SK-N-SH (cell line): ENCODE measurements around the gene SRRD. TPM values are rescaled to one million over a fixed set of nuclear protein-coding genes. Genes with fewer than 3 reads are reported as not detected.

Source experiments
- CTCF ChIA-PET: fragments of 300-600, 350-600 bp; formaldehyde crosslinking; extraction: SDS; loops from one replicate; lab custom pipeline; 2021; lab: Yijun Ruan, JAX
- POLR2A ChIA-PET: fragments of 350-600 bp; sonication (Branson Sonifier 250); formaldehyde crosslinking; extraction: SDS; loops from one replicate; lab custom pipeline; 2020; ENCODE audit warnings: antibody characterized with exemption, inconsistent platforms; lab: Yijun Ruan, JAX
- DNase-seq: peaks from one replicate; pipeline ENCODE4 v3.0.0; 2012
- H2AFZ ChIP-seq: fragments of 200-600 bp; sonication (generic); 2 replicates; pipeline ENCODE4 v1.8.1; 2016; ENCODE audit warnings: antibody characterized with exemption, mild to moderate bottlenecking, low read depth
- H3F3A ChIP-seq: fragments of 200-600 bp; sonication (generic); replicated peaks from 2 replicates; pipeline ENCODE3; 2016; ENCODE audit warnings: antibody characterized with exemption, mild to moderate bottlenecking; ENCODE audit not compliant: insufficient read depth
- H3K27ac ChIP-seq, 2 experiments: fragments of 200-500 bp in 1 of 2; fragments of 200-600 bp in 1 of 2; sonication (Bioruptor generic) in 1 of 2; sonication (generic), shearing (Covaris generic) in 1 of 2; 2 replicates each; pipeline versions ENCODE4 v1.5.1 to v1.6.1; 2014 to 2016; ENCODE audit warnings: low read depth in 2 of 2, inconsistent platforms in 1 of 2, low read length in 1 of 2, mild to moderate bottlenecking in 1 of 2, mixed read lengths in 1 of 2
- H3K27me3 ChIP-seq: fragments of 200-600 bp; sonication (generic), shearing (Covaris generic); 2 replicates; pipeline ENCODE4 v1.6.1; 2016; ENCODE audit warnings: mixed run types; ENCODE audit not compliant: insufficient read depth
- H3K36me3 ChIP-seq, 2 experiments: fragments of 200-500 bp in 1 of 2; fragments of 200-600 bp in 1 of 2; sonication (Bioruptor generic) in 1 of 2; sonication (generic) in 1 of 2; replicated peaks in 1 of 2; 2 replicates each; pipeline versions ENCODE3 to v1.5.1; 2014 to 2016; ENCODE audit warnings: low read length in 1 of 2, mild to moderate bottlenecking in 1 of 2; ENCODE audit not compliant: insufficient read depth in 2 of 2, control insufficient read depth in 1 of 2
- H3K4me1 ChIP-seq, 2 experiments: fragments of 200-500 bp in 1 of 2; fragments of 200-600 bp in 1 of 2; sonication (Bioruptor generic) in 1 of 2; sonication (generic), shearing (Covaris generic) in 1 of 2; 2 replicates each; pipeline versions ENCODE4 v1.5.1 to v1.6.1; 2014 to 2016; ENCODE audit warnings: low read depth in 1 of 2, low read length in 1 of 2, mixed run types in 1 of 2; ENCODE audit not compliant: insufficient read depth in 2 of 2, control insufficient read depth in 1 of 2
- H3K4me2 ChIP-seq: fragments of 200-600 bp; sonication (generic), shearing (Covaris generic); 2 replicates; pipeline ENCODE4 v1.6.1; 2017; ENCODE audit warnings: mixed run types
- H3K4me3 ChIP-seq, 2 experiments: fragments of 200-500 bp in 1 of 2; fragments of 200-600 bp in 1 of 2; sonication (Bioruptor generic) in 1 of 2; sonication (generic), shearing (Covaris generic) in 1 of 2; 2 replicates each; pipeline versions ENCODE4 v1.5.1 to v1.8.1; 2014 to 2016; ENCODE audit warnings: low read depth in 2 of 2, inconsistent platforms in 1 of 2, low read length in 1 of 2, mild to moderate bottlenecking in 1 of 2, mixed read lengths in 1 of 2, moderate library complexity in 1 of 2
- H3K79me2 ChIP-seq: fragments of 200-600 bp; sonication (generic); 2 replicates; pipeline ENCODE4 v1.8.1; 2017; ENCODE audit warnings: mild to moderate bottlenecking; ENCODE audit not compliant: insufficient read depth
- H3K9ac ChIP-seq: fragments of 200-600 bp; sonication (generic); 2 replicates; pipeline ENCODE4 v1.6.1; 2017; ENCODE audit warnings: mixed run types
- H3K9me2 ChIP-seq: fragments of 200-600 bp; sonication (generic); 2 replicates; pipeline ENCODE4 v1.6.1; 2017; ENCODE audit warnings: mixed run types
- H3K9me3 ChIP-seq: fragments of 200-600 bp; sonication (generic); 2 replicates; pipeline ENCODE4 v1.6.1; 2017; ENCODE audit warnings: mixed run types, mild to moderate bottlenecking, moderate library complexity
- H4K20me1 ChIP-seq: fragments of 200-600 bp; sonication (generic); 2 replicates; pipeline ENCODE4 v1.6.1; 2017; ENCODE audit warnings: mild to moderate bottlenecking, mixed run types; ENCODE audit not compliant: insufficient read depth
- CHD2 ChIP-seq: fragments of 150-350 bp; IDR thresholded peaks from 2 replicates; pipeline ENCODE4 v1.6.1; 2018; ENCODE audit warnings: low read length; ENCODE audit not compliant: partially characterized antibody
- ELF1 ChIP-seq: IDR thresholded peaks from 2 replicates; pipeline ENCODE4 v1.4.0; 2012
- EZH2phosphoT487 ChIP-seq: fragments of 200-600 bp; sonication (generic); IDR thresholded peaks from 2 replicates; pipeline ENCODE4 v1.6.1; 2017; ENCODE audit warnings: low read depth, mixed run types, mild to moderate bottlenecking, antibody characterized with exemption, moderate library complexity, borderline replicate concordance
- FOSL2 ChIP-seq: IDR thresholded peaks from 2 replicates; pipeline ENCODE4 v1.4.0; 2012; ENCODE audit warnings: low read depth, mild to moderate bottlenecking, moderate library complexity, borderline replicate concordance
- FOXJ3 ChIP-seq: sonication (generic); formaldehyde crosslinking; IDR thresholded peaks from 2 replicates; pipeline ENCODE4 v1.5.1; 2020; ENCODE audit warnings: mild to moderate bottlenecking, missing genetic modification reagents
- GATA2 ChIP-seq: sonication (generic); formaldehyde crosslinking; IDR thresholded peaks from 2 replicates; pipeline ENCODE4 v1.5.0; 2020; ENCODE audit warnings: mild to moderate bottlenecking, missing genetic modification reagents
- IRF3 ChIP-seq: fragments of 150-350 bp; IDR thresholded peaks from 2 replicates; pipeline ENCODE4 v1.6.1; 2016; ENCODE audit warnings: mild to moderate bottlenecking, low read depth, low read length
- MEF2A ChIP-seq: IDR thresholded peaks from 2 replicates; pipeline ENCODE4 v1.4.0; 2012; ENCODE audit warnings: low read depth, borderline replicate concordance
- NFIC ChIP-seq: IDR thresholded peaks from 2 replicates; pipeline ENCODE4 v1.4.0; 2012; ENCODE audit warnings: borderline replicate concordance
- NRF1 ChIP-seq: IDR thresholded peaks from 2 replicates; pipeline ENCODE4 v1.6.1; 2012; ENCODE audit warnings: low read depth, mild to moderate bottlenecking, low read length
- PBX3 ChIP-seq: IDR thresholded peaks from 2 replicates; pipeline ENCODE4; 2012
- POLR2AphosphoS5 ChIP-seq: IDR thresholded peaks from 2 replicates; pipeline ENCODE4 v1.6.1; 2012; ENCODE audit warnings: low read depth, low read length
- RCOR1 ChIP-seq: fragments of 150-350 bp; IDR thresholded peaks from 2 replicates; pipeline ENCODE4 v1.6.1; 2017; ENCODE audit warnings: antibody characterized with exemption, low read length
- RFX5 ChIP-seq: IDR thresholded peaks from 2 replicates; pipeline ENCODE4 v1.6.1; 2012; ENCODE audit warnings: mild to moderate bottlenecking, improper control_type of control experiment, low read length
- RXRA ChIP-seq: IDR thresholded peaks from 2 replicates; pipeline ENCODE4 v1.4.0; 2012; ENCODE audit warnings: low read depth, mild to moderate bottlenecking, borderline replicate concordance
- SIN3A ChIP-seq: IDR thresholded peaks from 2 replicates; pipeline ENCODE4 v1.6.1; 2012; ENCODE audit warnings: low read depth, mild to moderate bottlenecking, low read length, moderate library complexity, borderline replicate concordance
- SMC3 ChIP-seq: IDR thresholded peaks from 2 replicates; pipeline ENCODE4 v1.6.1; 2012; ENCODE audit warnings: low read depth, low read length, improper control_type of control experiment
- TCF12 ChIP-seq: IDR thresholded peaks from 2 replicates; pipeline ENCODE4 v1.4.0; 2012
- USF2 ChIP-seq: fragments of 150-350 bp; IDR thresholded peaks from 2 replicates; pipeline ENCODE4 v1.6.1; 2017; ENCODE audit warnings: antibody characterized with exemption, low read length, low read depth, borderline replicate concordance
- ZBTB33 ChIP-seq: IDR thresholded peaks from 2 replicates; pipeline ENCODE4 v1.4.0; 2012; ENCODE audit warnings: low read depth, borderline replicate concordance
- WGBS: methylation state at CpG from one replicate; pipeline ENCODE4 v1.1.6; 2017; ENCODE audit warnings: low lambda C conversion rate; 5-methylcytosine and 5-hydroxymethylcytosine counted together
- polyA plus RNA-seq, 3 experiments: library from polyadenylated mRNA; depleted of rRNA; stranded (reverse); fragments of >200 nt; gene quantifications; 2 replicates each; pipeline ENCODE4 v1.2.3, GENCODE V29; 2012

The SRRD gene
- polyA plus RNA-seq, 1 of the 3 experiments (the other 2 are of a cell fraction): 12.9 TPM

GRCh38 chr22:26540119-26540518, 56.4 kb downstream of the SRRD start:
- TF ChIP-seq PBX3 (no peak), ZBTB33 (no peak), GATA2 (no peak), IRF3 (no peak), NRF1 (no peak), SIN3A (no peak), NFIC (no peak), TCF12 (no peak), MEF2A (no peak), ELF1 (no peak), CHD2 (no peak), FOXJ3 (no peak)
- H3K4me2 ChIP-seq: no peak overlapping the region
- no peaks in the 10 kb centered on the region for H3K79me2 ChIP-seq
- H3K9ac ChIP-seq: no peak overlapping the region
- ChIA-PET POLR2A (no interaction called here), CTCF (no interaction called here)
- H3K4me3 ChIP-seq: no peak overlapping the region
- 92% methylated on average over 2 of the region's 2 CpGs for WGBS
- no peak for DNase-seq
- no peak overlapping the region for H2AFZ ChIP-seq
- H3K36me3 ChIP-seq: peaks cover 4 to 5% of the 10 kb centered on the region in 2 experiments
- H3K27ac ChIP-seq: no peak overlapping the region
- H3K4me1 ChIP-seq: no peaks in the 10 kb centered on the region
- H4K20me1 ChIP-seq: no peaks in the 10 kb centered on the region
- no peaks in the 10 kb centered on the region for H3K9me2 ChIP-seq
- no peaks in the 10 kb centered on the region for H3F3A ChIP-seq
- no peaks in the 10 kb centered on the region for H3K27me3 ChIP-seq
- no peaks in the 10 kb centered on the region for H3K9me3 ChIP-seq

- H4K20me1 ChIP-seq: no peaks in the 10 kb centered on the region
- DNase-seq: no peak
- H3K9ac ChIP-seq: no peak overlapping the region
- no peak overlapping the region for H2AFZ ChIP-seq
- H3K79me2 ChIP-seq: peaks cover 6% of the 10 kb centered on the region; the same call in 1 of the 2 replicates
- H3K9me2 ChIP-seq: no peaks in the 10 kb centered on the region
- 97% methylated on average over 26 of the region's 47 CpGs for WGBS
- no peaks in the 10 kb centered on the region; a peak in 1 of 4 replicates for H3K4me1 ChIP-seq
- H3K27me3 ChIP-seq: no peaks in the 10 kb centered on the region
- H3F3A ChIP-seq: no peaks in the 10 kb centered on the region
- ChIA-PET CTCF (no interaction called here), POLR2A (interaction anchor here (0.5 kb wide), 1 partner anchor 21 kb away, joined by 3 read pairs; no protein-coding TSS in a partner anchor)
- H3K4me2 ChIP-seq: no peak overlapping the region
- no peaks in the 10 kb centered on the region for H3K9me3 ChIP-seq
- H3K36me3 ChIP-seq: peaks cover 4 to 5% of the 10 kb centered on the region in 2 experiments
- H3K4me3 ChIP-seq: no peak overlapping the region
- H3K27ac ChIP-seq: no peak overlapping the region
- no peak for TF ChIP-seq USF2
- no peak for TF ChIP-seq POLR2AphosphoS5
- TF ChIP-seq ZBTB33: no peak
- no peak for TF ChIP-seq FOSL2
- TF ChIP-seq RFX5: no peak
- no peak for TF ChIP-seq SMC3
- TF ChIP-seq TCF12: no peak
- no peak for TF ChIP-seq NRF1
- no peak for TF ChIP-seq RXRA
- no peak for TF ChIP-seq MEF2A
- TF ChIP-seq RCOR1: no peak
- TF ChIP-seq EZH2phosphoT487: no peak
Observed at GRCh38 chr22:26541167-26541819, 57.6 kb downstream of the SRRD start.
